PFSK-1 (cell line): ENCODE data around the gene LDLRAD3.

Experiments
- POLR2AphosphoS5 ChIP-seq: IDR thresholded peaks from 2 replicates; pipeline ENCODE4 v1.6.1; 2012; ENCODE audit warnings: low read depth, mild to moderate bottlenecking, control low read depth, low read length, moderate library complexity
- SIN3A ChIP-seq: IDR thresholded peaks from 2 replicates; pipeline ENCODE4 v1.6.1; 2012; ENCODE audit warnings: mild to moderate bottlenecking, low read length, moderate library complexity, borderline replicate concordance; ENCODE audit not compliant: insufficient read depth
- TAF1 ChIP-seq: IDR thresholded peaks from 2 replicates; pipeline ENCODE4 v1.6.1; 2012; ENCODE audit warnings: low read length, control low read depth, borderline replicate concordance; ENCODE audit not compliant: insufficient read depth
- TF ChIP-seq, protein P1 (sequence below), 2 experiments: IDR thresholded peaks; 2 replicates each; pipeline versions ENCODE4 v1.6.1 to v1.8.0; 2011 to 2012; ENCODE audit warnings: low read depth in 2 of 2, low read length in 2 of 2, control low read depth in 1 of 2, inconsistent platforms in 1 of 2, mild to moderate bottlenecking in 1 of 2, moderate library complexity in 1 of 2; ENCODE audit not compliant: insufficient read depth in 1 of 2

DNA sequence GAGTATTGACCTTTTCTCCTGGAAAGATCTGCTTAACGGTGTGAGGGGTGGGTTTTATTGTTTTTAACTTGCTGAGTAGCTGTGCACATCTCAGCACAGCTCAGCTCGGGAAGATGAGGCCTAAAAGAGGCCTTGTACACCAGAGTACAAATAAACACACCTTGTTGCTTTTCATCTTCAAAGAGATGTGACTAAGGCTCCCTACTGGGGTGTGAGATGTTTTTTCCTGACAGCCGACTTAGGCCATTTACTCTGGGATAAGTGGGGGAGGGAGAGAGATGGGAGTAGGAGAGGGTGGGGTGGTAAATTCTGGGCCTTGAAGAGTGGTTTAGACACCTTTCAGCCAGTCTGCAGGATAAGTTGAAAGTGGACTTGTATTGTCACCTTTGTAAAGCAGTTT, 2.9 kb downstream of the LDLRAD3 start:
- TF ChIP-seq SIN3A: no peak
- TF ChIP-seq POLR2AphosphoS5: no peak
- TF ChIP-seq, protein P1, sequence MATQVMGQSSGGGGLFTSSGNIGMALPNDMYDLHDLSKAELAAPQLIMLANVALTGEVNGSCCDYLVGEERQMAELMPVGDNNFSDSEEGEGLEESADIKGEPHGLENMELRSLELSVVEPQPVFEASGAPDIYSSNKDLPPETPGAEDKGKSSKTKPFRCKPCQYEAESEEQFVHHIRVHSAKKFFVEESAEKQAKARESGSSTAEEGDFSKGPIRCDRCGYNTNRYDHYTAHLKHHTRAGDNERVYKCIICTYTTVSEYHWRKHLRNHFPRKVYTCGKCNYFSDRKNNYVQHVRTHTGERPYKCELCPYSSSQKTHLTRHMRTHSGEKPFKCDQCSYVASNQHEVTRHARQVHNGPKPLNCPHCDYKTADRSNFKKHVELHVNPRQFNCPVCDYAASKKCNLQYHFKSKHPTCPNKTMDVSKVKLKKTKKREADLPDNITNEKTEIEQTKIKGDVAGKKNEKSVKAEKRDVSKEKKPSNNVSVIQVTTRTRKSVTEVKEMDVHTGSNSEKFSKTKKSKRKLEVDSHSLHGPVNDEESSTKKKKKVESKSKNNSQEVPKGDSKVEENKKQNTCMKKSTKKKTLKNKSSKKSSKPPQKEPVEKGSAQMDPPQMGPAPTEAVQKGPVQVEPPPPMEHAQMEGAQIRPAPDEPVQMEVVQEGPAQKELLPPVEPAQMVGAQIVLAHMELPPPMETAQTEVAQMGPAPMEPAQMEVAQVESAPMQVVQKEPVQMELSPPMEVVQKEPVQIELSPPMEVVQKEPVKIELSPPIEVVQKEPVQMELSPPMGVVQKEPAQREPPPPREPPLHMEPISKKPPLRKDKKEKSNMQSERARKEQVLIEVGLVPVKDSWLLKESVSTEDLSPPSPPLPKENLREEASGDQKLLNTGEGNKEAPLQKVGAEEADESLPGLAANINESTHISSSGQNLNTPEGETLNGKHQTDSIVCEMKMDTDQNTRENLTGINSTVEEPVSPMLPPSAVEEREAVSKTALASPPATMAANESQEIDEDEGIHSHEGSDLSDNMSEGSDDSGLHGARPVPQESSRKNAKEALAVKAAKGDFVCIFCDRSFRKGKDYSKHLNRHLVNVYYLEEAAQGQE (IDR thresholded peaks at IDR 0.05; ENCODE audit: insufficient read depth in 1 of 2, low read depth in 2 of 2, low read length in 2 of 2): no peak
- TF ChIP-seq TAF1: no peak
